Measurements from ENCODE around the gene SRP14.

Gene SRP14

DNA sequence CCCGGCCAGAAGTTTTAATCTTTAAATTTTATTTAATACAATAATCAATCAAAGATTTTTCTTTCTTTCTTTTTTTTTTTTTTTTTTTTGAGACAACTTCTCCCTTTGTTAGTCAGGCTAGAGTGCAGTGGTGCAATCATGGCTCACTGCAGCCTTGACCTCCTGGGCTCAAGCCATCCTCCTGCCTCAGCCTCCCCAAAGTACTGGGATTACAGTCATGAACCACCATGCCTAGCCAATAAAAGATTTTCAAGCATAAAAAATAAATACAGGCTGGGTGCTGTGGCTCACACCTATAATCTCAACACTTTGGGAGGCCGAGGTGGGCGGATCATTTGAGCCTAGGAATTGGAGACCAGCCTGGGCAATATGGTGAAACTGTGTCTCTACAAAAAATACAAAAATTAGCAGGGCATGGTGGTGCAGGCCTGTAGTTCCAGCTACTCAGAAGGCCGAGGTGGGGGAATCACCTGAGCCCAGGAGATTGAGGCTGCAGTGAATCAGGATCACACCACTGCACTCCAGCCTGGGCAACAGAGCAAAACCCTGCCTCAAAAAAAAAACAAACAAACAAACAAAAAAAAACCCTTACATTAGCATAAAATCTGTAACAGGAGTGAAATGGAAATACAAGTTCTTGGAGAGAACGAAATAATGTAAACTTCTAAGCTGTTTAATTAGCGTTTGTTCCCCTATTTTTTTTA lies 29.1 kb upstream of the SRP14 start:
- FAIRE-seq, result no peak

DNA sequence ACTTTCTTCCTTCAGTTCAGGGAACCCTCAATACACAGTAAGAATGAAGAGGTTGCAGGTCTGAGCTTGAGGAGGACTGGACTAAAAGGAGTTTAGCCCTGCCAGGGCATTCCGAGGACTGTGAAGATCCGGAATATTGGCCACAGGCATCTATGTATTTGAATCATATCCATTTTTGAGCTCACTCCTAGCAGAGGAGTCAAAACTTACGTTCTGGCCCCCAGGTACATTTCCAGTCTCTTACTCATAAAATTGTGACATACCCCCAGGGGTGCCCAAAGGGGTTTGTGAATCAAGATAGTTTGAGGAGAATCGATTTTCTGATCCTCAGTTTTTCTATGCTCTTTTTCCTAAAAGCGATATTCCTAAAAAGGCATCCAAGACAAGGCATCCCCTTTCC lies 27.6 kb upstream of the SRP14 start:
- FAIRE-seq, result no peak

DNA sequence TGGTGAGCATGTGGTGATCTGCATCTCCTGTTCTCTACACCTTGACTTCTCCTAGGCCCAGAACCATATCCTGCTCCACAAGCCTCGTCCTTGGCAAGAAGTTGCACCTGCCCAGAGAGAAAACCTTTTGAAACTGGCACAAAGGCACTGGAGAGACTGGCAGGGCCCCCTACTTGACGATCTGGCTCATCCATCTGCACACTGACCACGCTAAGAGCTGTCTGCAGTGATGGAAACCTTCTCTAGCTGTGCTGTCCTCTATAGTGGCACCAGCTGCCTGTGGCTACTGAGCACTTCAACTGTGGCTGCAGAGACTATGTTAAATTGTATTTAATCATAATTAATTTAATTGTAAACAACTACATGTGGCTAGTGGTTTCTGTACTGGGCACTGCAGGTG lies 26.2 kb upstream of the SRP14 start:
- no peak for FAIRE-seq

DNA sequence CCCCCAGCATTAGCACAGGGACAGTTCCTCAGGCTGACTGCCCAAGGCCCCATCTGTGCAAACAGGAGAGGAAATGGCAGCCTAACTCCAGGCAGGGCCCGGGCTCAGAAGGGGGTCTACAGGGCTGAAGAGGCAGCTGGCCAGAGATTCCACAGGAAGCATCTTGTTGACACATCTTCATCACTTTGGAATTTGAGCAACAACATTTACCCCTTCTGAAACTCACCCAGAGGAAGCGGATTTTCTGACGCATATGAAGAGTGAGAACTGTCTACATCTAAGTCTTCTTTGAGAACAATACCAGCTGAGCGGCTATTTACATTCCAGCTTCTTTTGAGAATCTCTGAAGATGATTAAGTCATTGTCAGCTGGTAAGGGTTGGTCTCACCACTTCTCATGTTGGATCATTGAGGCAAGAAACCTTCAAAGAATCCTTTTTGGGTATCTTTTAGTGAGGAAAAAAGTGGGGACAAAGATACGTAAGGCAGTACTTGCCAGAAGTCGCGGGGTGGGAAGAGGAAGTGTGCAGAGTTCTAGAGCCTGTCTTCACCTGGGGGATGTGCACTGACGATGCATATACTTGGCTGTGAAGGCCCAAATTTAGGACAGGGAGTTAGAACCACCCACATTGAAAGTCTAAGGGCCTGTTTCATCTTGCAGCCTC lies 25.4 kb upstream of the SRP14 start:
- FAIRE-seq, result no peak

DNA sequence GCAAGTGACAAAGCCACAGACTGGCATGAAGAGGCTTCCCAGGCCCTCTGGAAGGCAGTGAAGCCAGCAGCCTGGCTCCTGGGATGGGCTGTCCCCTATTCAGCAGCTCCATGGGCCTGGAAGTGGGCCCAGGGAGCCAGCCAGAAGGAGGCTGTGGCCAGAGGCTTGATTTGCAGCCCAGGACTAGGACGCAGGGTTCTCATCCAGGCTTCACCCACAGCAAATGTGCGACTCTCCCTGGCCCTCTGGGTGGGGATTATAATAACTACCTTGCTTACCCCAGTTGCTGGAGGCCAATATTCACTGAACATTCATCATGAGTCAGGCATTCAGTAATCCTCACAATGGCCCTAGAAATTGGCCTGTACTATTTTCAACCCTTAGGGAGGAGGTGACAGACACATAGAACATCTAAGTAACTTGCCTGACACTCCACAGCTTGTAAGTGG lies 24.6 kb upstream of the SRP14 start:
- no peak for FAIRE-seq

DNA sequence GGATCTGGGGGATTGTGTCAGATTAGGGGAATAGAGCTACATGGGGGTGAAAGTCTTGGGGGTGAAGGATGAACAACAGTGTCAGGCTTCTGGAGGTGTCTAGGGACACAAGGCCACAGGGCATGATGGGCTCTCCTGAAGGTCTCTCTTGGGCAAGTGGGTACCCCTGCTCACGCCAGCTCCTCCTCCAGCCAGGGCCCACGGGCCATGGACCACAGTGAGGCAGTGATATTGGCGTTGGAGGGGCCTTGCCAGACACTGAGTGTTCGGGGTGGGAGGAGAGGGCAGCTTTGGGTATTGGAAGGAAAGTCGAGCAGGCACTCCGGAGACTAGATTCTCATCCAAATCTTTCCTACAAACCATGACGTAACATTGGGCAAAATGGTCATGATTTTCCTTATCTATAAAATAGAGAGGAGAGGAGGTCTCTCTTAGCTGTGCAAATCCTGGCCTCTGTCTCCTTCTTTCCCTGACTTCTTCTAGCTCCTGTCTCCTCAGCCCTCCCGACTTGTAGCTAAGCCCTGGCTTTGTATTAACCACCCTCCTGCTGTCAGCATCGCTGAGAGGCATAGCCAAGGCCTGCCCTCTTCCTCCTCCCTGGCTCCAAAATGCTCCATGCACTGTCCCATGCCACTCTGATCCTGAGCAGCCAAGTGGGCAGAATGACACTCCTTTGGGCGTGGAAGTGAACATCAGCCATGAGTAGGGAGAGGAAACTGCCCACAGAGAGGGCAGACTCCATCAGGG lies 24.0 kb upstream of the SRP14 start:
- FAIRE-seq, result no peak

DNA sequence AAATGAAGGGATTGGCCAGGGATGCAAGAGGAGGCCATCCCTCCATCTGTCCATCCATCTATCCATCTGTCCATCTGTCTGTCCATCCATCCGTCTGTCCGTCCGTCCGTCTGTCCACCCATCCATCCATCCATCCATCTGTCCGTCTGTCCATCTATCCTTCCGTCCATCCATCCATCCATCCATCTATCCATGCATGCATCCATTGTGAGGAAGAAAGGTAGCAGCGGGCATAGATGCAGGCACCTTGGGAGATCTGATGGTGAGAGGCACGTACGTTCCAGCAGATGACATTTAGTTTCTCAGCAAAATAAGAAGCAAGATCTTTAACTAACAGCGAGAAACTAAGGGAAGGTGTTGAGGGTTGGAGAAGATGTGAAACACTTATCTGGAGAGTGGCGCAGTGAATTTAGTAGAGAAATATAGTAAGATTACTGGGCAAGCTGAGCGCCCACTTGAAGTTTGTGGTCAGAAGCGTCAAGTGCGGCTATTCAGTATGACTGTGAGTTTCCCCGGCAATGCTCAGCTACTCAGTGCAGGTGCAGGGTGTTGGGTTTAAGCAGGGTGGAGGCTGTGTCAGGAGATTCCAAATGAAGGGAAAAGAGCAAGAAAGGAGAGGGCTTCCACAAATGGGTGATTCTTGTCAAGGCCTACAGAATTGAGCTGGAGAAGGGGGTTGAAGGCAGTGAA lies 22.4 kb upstream of the SRP14 start:
- no peak for FAIRE-seq

DNA sequence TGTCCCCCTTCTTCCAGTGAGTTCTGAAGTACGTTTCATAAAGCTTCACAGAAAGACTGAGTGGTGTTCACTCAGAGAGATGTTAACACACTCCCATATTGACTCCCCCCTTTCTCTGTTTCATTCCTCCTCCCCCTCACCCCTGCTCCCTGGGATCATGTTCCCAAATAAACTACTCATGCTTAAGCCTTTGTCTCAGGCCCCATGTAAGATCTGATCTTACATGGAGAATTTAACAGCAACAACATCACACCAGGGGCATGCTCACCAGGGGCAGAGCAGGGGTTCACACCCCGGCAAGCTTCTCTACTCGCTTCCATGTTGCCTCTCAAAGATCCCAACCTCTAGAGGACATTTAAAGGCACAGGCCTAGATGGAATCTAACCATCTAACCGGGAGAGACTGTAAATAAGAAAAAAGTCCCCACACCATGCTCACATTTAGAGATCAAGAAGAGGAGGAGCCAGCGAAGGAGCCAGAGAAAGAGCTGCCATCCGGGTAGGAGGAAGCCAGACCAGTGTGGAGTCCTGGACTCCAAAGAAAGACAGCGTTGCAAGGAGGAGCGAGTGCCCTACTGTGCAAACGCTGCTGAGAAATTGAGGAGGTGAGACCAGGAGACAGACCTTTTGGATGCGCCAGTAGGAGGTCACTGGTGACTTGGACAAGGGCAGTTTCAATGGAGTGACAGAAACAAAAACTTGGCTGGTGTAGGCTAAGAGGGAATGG lies 21.4 kb upstream of the SRP14 start:
- FAIRE-seq, result no peak

DNA sequence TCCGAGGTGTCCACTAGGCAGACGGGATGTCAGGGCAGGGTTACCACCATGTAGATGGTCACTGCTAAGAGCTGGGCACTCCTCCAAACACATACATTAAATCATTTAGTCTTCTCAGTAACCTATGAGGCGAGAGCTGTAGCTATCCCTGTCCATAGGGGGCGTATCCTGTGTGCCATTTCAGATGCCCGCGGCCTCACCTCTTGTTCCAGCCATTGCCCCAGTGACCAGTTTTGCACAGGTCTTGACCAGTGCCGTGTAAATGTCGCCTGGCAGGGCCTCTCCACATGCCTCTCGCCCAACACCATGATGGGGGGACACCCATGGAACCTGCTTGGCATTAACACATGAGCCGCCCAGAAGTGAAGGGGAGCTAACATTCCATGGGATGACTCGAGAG lies 20.8 kb upstream of the SRP14 start:
- no peak for FAIRE-seq

DNA sequence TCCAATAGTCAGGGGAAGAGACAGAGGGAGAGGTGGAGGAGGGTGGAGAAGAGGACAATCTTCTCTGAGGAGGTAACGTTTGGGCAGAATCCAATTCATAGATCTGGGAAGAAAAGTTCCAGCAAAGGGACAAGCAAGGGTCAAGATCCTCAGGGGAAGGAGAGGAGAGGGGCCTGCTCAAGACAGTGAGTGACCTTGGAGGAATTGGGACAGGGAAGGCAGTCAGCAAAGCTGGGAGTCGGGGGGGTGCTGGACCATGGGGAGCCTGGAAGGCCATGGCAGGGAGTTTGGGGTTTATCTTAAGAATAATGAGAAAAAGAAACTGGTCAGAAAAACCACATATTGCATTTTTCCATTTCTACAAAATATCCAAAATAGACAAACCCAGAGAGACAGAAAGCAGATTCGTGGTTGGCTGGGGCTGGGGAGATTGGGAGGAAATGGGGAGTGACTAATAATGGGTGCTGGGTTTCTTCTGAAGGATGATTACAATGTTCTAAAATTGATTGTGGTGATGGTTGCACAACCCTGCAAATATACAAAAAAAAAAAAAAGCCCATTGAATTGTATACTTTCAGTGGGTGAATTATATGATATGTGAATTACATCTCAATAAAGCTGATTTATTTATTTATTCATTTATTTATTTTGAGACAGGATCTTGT lies 19.6 kb upstream of the SRP14 start:
- no peak for FAIRE-seq

DNA sequence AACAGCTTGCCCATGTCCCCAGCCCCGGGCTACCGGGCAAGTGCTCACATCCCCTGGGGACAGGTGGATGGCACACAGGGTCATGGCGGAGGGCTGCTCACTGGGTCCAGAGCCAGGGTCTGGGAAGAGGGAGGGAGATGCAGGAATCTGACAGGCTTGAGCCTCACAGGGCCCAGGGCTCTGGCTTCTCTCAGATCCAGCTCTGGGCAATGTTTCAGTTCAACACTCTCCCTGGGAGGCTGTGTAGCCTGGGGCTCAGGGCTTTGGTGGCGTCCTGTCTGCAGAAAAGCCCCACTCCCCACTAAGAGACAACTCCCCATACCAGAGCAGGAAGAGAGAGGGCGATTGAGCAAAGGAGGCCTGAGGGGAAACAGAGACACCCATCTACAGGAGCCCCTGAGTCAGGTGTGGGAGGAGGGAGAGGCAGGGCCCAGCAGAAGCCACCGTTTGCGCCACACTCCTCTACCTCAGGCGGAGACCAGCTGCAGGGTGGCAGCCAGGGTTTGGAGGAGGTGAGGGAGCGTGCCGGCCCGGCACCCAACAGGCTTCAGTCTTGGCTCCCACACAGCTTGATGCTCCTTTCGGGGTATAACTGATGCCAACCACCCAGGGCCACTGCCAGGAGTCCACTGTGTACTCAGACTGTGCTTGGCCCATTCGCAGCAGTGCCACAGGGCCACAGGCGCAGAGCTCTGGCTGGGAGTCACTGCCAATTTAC lies 16.8 kb upstream of the SRP14 start:
- no peak for FAIRE-seq

DNA sequence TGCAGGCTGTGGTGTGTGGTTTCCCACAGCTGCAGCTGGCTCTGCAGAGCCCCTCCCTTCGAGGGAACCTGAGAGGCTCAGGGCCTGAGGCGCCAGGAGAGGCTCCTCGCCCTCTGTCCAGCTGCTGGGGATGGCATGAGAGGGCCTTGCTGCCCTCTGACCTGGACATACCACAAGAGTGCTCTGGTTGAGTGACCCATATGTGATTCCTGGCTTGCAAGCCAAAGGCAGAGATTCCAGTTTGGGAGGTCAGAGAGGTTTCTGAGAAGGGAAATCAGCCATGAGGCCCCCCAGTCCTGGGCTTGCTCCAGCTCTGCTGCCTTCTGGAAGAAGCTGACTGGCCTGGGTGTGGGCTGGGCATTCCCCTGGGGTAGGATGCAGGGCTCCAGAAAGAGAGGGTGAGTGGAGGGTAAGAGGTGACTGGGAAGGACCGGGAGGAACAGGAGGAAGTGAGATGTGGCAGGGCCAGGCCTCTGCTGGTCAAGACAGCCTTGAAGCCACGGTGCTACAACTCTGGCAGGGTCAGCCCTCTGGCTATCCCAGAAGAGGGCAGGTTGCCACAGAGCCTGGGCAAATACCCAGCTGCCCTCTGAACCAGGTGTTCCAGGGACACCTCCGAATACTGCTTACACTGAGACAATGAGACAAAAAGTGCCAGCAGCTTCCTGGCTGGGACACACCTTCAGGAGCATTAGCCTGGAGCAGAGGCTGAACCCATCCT lies 16.0 kb upstream of the SRP14 start:
- FAIRE-seq, result no peak

DNA sequence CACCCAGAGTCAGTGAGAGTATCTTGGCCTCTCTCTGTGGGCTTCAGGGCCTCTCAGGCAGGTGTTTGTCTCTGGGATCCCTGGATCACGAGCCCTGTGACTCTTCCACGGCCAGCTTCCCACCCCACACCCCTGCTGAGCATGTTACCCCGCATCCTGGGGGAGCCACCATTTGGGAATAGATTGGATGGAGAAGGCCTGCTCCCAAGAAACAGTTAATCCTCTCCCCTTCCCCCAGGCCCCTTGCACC lies 15.5 kb upstream of the SRP14 start:
- FAIRE-seq, result no peak

DNA sequence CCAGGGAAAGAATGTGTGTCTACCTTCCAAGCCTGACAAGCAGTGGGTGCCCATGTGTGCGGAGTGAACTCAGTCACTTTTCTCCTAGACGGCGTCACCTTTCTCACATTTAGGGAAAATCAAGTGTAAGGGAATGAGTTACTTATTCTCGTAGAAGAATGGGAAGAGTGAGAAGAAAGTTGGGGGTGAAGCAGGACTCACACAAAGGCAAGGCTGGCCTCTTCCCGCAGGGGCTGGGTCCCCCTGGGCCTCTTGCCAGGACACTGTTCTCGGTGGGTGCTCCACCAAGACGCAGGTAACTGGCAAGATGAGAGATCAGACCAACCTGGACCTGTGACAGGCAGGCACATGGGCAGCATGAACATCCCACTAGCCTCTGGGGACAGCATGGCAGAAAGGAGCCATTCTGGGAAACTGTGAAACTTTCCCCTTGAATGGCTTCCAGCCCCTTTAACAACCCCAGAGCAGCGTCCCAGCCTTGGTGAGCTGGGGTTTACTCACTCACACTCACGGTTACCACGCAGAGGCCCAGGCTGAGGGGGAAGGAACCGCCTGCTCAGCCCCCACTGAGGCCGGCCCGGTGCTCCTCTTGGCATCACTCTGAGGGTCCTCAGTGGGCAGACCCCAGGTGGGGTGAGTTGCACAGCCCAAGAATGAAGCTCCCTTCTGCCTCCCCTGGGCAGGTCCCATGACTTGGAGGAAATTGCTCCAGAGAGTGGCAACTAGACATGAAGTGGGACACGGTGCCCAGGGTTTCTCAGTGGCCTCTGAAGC lies 15.0 kb upstream of the SRP14 start:
- FAIRE-seq, result no peak

DNA sequence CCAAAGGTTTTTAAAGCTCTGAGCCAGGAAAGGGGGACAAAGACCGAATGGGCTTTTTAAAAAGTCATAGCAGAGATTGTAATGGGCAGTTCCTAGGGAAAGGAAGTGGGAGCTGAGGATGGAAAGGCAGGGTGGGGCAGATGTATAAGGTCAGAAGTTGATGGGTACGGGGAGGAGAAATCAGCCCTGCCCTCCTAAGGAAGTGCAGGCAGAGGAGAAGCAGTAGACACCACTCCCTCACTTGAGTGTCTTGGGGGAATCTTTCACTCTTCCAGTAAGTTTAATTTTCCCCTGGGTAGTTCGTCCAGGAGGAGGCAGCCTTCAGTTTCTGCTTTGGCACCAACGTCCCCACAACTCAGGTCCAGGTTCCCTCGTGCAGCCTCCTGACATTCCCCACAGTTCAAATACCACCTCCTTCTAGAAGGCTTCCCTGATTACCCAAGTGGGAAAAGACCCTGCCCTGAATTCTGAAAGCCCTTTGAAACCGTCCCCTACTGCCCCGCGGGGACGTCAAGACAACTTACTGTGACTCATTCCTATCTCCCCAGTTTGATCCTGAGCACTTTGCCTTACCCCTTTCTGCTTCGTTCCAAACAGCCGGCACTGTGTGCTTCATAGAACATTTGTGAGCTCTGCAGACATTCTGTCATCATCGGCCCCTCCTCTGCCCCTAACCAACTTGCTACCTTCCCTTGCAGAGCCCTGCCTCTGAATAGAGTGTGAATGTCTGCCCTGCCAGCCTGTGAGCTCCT lies 14.3 kb upstream of the SRP14 start:
- FAIRE-seq, result no peak

DNA sequence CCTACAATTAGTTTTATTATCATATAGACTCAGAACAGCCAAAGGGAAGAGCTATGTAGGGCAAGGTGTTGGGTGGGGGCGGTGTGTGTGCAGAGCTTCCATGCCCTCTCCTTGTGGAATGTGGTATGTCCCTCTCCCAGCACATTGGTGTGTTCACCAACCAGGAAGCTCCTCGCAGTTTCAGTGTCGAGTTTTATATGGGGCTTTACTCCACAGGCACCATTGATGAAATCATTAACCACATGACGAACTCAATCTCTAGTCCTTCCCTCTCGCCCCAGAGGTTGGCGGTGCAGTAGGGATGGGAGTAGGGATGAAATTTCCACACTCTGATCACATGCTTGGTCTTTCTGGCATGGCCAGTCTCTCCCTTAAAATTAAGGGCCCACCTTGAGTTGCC lies 13.6 kb upstream of the SRP14 start:
- FAIRE-seq, result no peak

DNA sequence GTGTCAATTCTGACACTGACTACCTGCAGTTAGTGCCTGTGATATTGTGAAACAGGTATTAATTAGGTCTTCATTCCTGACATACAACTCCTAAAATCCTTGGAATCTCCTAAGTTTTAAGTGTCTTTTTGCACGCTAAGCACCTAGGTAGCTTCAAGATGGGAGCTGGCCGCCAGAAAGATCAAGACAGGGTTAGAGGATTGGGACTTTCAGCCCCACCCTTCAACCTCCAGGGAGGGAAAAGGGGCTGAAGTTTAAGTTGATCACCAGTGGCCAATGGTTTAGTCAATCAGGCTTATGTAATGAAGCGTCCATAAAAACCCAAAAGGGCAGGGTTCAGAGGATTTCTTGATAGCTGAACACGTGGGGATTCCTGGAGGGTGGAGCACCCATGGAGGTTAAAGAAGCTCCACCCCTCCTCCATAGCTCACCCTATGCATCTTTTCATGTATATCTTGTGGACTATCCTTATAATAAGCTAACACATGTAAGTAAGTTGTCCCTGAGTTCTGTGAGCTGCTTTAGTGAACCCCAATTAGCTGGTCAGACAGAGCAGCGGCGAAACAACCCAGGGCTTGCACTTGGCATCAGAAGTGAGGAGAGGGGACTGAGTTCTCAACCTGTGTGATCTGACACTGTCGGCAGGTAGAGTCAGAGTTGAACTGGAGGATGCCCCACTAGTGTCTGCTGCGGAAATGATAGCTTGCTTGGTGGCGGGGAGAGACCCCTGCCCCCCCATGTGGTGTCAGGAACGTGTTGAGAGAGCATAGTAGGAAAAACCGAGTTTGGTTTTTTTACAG lies 12.8 kb upstream of the SRP14 start:
- FAIRE-seq, result no peak

DNA sequence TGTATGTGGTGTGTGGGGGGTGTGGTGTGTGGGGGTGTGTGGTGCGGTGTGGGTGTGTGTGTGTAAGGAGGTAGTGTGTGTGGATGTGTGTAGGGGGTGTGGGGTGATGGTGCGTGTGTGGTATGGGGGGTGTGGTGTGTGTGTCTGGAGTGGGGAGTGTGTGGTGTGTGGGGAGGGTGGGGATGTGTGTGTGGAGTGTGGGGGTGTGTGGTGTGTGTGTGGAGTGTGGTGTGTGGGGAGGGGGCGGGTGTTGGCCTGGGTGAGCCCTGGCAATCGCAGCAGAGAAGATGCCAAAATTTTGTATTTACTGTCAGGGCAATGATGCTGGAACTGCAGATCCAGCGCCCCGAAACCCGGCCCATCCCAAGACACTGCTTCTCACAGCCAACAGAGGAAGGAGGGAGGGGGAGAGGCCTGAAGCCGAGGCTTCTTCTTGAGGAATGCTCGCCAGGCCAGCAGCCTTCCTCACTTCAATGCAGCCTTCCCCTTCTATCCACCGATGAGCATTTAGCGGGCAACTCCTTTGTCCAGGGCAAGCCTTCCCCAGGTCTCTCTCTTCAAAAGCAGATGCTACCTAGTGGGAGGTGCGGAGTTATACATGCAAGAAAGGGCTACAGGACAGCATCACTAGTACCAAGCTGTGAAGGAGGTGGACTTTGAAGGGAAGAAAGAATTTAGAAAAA lies 11.9 kb upstream of the SRP14 start:
- no peak for FAIRE-seq

Measured in G401.6 (cell line).